ENCODE results near the gene TNPO1.

Gene TNPO1

DNA sequence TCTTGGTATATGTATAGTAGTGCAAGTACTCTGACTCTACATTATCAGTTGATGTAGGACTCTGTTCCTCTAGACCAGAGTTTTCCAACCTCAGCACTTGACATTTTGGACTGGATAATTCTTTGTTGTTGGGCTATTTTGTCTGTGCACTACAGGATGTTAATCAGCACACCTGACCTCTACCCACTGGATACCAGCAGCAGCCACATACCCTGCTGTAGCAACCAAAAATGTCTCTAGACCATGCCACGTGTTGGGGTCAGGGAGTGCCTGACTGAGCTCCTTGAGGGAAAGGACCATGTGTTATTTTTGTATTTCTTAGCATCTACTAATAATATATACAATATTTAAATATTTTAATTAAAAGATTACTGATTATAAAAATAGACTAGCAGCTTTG lies 42.7 kb downstream of the TNPO1 start:
- Histone ChIP-seq H3K27me3 (ENCODE audit: insufficient read depth, low read length) (no peaks in the 10 kb centered on the region), H3K9me2 (ENCODE audit: low read depth, low read length) (no peaks in the 10 kb centered on the region), H3K4me2 (ENCODE audit: low read length) (no peak overlapping the region), H3K4me1 (ENCODE audit: insufficient read depth, low read length, severe bottlenecking) (no peaks in the 10 kb centered on the region), H2AFZ (ENCODE audit: low read length) (no peak overlapping the region), H3K9ac (ENCODE audit: low read length) (no peak overlapping the region), H4K20me1 (ENCODE audit: insufficient read depth, low read length) (peaks cover 6% of the 10 kb centered on the region; the same call in 1 of the 2 replicates), H3K9me3 (ENCODE audit: low read length) (no peaks in the 10 kb centered on the region), H3K36me3 (ENCODE audit: insufficient read depth, low read length) (peaks cover 97% of the 10 kb centered on the region), H3F3A (ENCODE audit: insufficient read depth, low read length) (no peaks in the 10 kb centered on the region), H3K79me2 (ENCODE audit: insufficient read depth, low read length) (peaks cover 42% of the 10 kb centered on the region), H3K27ac (ENCODE audit: low read depth, low read length, poor library complexity, severe bottlenecking) (no peak overlapping the region), H3K4me3 (ENCODE audit: low read depth, low read length, poor library complexity, severe bottlenecking) (no peak overlapping the region)
- TF ChIP-seq, protein P1, sequence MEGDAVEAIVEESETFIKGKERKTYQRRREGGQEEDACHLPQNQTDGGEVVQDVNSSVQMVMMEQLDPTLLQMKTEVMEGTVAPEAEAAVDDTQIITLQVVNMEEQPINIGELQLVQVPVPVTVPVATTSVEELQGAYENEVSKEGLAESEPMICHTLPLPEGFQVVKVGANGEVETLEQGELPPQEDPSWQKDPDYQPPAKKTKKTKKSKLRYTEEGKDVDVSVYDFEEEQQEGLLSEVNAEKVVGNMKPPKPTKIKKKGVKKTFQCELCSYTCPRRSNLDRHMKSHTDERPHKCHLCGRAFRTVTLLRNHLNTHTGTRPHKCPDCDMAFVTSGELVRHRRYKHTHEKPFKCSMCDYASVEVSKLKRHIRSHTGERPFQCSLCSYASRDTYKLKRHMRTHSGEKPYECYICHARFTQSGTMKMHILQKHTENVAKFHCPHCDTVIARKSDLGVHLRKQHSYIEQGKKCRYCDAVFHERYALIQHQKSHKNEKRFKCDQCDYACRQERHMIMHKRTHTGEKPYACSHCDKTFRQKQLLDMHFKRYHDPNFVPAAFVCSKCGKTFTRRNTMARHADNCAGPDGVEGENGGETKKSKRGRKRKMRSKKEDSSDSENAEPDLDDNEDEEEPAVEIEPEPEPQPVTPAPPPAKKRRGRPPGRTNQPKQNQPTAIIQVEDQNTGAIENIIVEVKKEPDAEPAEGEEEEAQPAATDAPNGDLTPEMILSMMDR (IDR thresholded peaks at IDR 0.05; ENCODE audit: low read length) = no peak
- no peak for TF ChIP-seq EZH2 (IDR thresholded peaks at IDR 0.05; ENCODE audit: borderline replicate concordance, low read length)

GRCh38 chr5:72860499-72860898 lies 44.0 kb downstream of the TNPO1 start:
- no peaks in the 10 kb centered on the region for H3F3A ChIP-seq (ENCODE audit: insufficient read depth, low read length)
- no peak overlapping the region for H3K27ac ChIP-seq (ENCODE audit: low read depth, low read length, poor library complexity, severe bottlenecking)
- H3K9me3 ChIP-seq (ENCODE audit: low read length) = no peaks in the 10 kb centered on the region
- H3K36me3 ChIP-seq (ENCODE audit: insufficient read depth, low read length) = peaks cover 97% of the 10 kb centered on the region
- H3K9me2 ChIP-seq (ENCODE audit: low read depth, low read length) = no peaks in the 10 kb centered on the region
- no peak overlapping the region for H3K4me3 ChIP-seq (ENCODE audit: low read depth, low read length, poor library complexity, severe bottlenecking)
- no peak overlapping the region for H3K9ac ChIP-seq (ENCODE audit: low read length)
- no peaks in the 10 kb centered on the region for H3K27me3 ChIP-seq (ENCODE audit: insufficient read depth, low read length)
- no peaks in the 10 kb centered on the region for H3K4me1 ChIP-seq (ENCODE audit: insufficient read depth, low read length, severe bottlenecking)
- no peaks in the 10 kb centered on the region for H4K20me1 ChIP-seq (ENCODE audit: insufficient read depth, low read length)
- peaks cover 32% of the 10 kb centered on the region for H3K79me2 ChIP-seq (ENCODE audit: insufficient read depth, low read length)
- H2AFZ ChIP-seq (ENCODE audit: low read length) = no peak overlapping the region
- TF ChIP-seq EZH2 (IDR thresholded peaks at IDR 0.05; ENCODE audit: borderline replicate concordance, low read length) = no peak
- TF ChIP-seq, protein P1 (IDR thresholded peaks at IDR 0.05; ENCODE audit: low read length) = no peak
- no peak overlapping the region for H3K4me2 ChIP-seq (ENCODE audit: low read length)

GRCh38 chr5:72871366-72872024 lies 55.0 kb downstream of the TNPO1 start:
- Histone ChIP-seq H3K9me2 (ENCODE audit: low read depth, low read length) (no peaks in the 10 kb centered on the region), H3K9ac (ENCODE audit: low read length) (no peak overlapping the region), H3K4me2 (ENCODE audit: low read length) (no peak overlapping the region), H3K9me3 (ENCODE audit: low read length) (no peaks in the 10 kb centered on the region), H3K4me3 (ENCODE audit: low read depth, low read length, poor library complexity, severe bottlenecking) (no peak overlapping the region), H3K36me3 (ENCODE audit: insufficient read depth, low read length) (peaks cover 97% of the 10 kb centered on the region), H3K27me3 (ENCODE audit: insufficient read depth, low read length) (no peaks in the 10 kb centered on the region), H3K27ac (ENCODE audit: low read depth, low read length, poor library complexity, severe bottlenecking) (no peak overlapping the region), H4K20me1 (ENCODE audit: insufficient read depth, low read length) (no peaks in the 10 kb centered on the region), H3K4me1 (ENCODE audit: insufficient read depth, low read length, severe bottlenecking) (no peaks in the 10 kb centered on the region), H3K79me2 (ENCODE audit: insufficient read depth, low read length) (no peaks in the 10 kb centered on the region), H2AFZ (ENCODE audit: low read length) (no peak overlapping the region), H3F3A (ENCODE audit: insufficient read depth, low read length) (no peaks in the 10 kb centered on the region)
- TF ChIP-seq, protein P1 (IDR thresholded peaks at IDR 0.05; ENCODE audit: low read length) = no peak
- no peak for TF ChIP-seq EZH2 (IDR thresholded peaks at IDR 0.05; ENCODE audit: borderline replicate concordance, low read length)

All from OCI-LY1 (cell line).